CD4-positive, alpha-beta memory T cell (primary cell): Measurements from ENCODE around the gene PRM2. TPM values are rescaled to one million over a fixed set of nuclear protein-coding genes. Genes with fewer than 3 reads are reported as not detected.

Source experiments
- CTCF ChIA-PET: fragments of 350-600 bp; sonication (Branson Sonifier 250); formaldehyde crosslinking; loops from one replicate; lab custom pipeline; 2021; ENCODE audit warnings: inconsistent platforms; ENCODE audit not compliant: partially characterized antibody; lab: Charles Lee
- POLR2A ChIA-PET: fragments of 350-600 bp; sonication (Branson Sonifier 250); formaldehyde crosslinking; loops from one replicate; lab custom pipeline; 2021; ENCODE audit not compliant: partially characterized antibody; lab: Charles Lee
- DNase-seq, 5 donors: peaks; one replicate each; pipeline versions ENCODE4 v3.0.0 to v3.0.0-alpha.2; 2020 to 2022; ENCODE audit warnings: mixed read lengths in 1 of 5
- H3K27ac ChIP-seq: one replicate; pipeline ENCODE4 v1.7.0; 2013; ENCODE audit warnings: low read depth, low read length
- H3K27me3 ChIP-seq: 2 replicates; pipeline ENCODE4 v1.7.0; 2013; ENCODE audit warnings: mild to moderate bottlenecking, low read length, moderate library complexity; ENCODE audit not compliant: insufficient read depth
- H3K36me3 ChIP-seq: 2 replicates; pipeline ENCODE4 v1.7.0; 2013; ENCODE audit warnings: mild to moderate bottlenecking, low read length, moderate library complexity; ENCODE audit not compliant: insufficient read depth
- H3K4me1 ChIP-seq: 2 replicates; pipeline ENCODE4 v1.7.0; 2013; ENCODE audit warnings: mild to moderate bottlenecking, low read length, moderate library complexity; ENCODE audit not compliant: insufficient read depth
- H3K4me3 ChIP-seq, 2 donors: one replicate each; pipeline ENCODE4 v1.7.0; 2013; ENCODE audit warnings: low read length in 2 of 2, mild to moderate bottlenecking in 1 of 2
- H3K9me3 ChIP-seq, 2 donors: one replicate each; pipeline ENCODE4 v1.7.0; 2013; ENCODE audit warnings: low read length in 2 of 2, control low read depth in 1 of 2; ENCODE audit not compliant: control insufficient read depth in 1 of 2
- H3K27ac Mint-ChIP-seq, 7 donors: one replicate each; pipeline ENCODE4 v1.8.0; 2020 to 2021; ENCODE audit warnings: mixed read lengths in 7 of 7, mild to moderate bottlenecking in 6 of 7, inconsistent platforms in 3 of 7, moderate library complexity in 3 of 7
- H3K27me3 Mint-ChIP-seq, 2 donors: one replicate each; pipeline ENCODE4 v1.8.0; 2020 to 2021; ENCODE audit warnings: mixed read lengths in 2 of 2
- H3K36me3 Mint-ChIP-seq, 2 donors: one replicate each; pipeline ENCODE4 v1.8.0; 2020 to 2021; ENCODE audit warnings: mixed read lengths in 2 of 2, inconsistent platforms in 1 of 2, mild to moderate bottlenecking in 1 of 2
- H3K4me1 Mint-ChIP-seq, 4 donors: one replicate each; pipeline ENCODE4 v1.8.0; 2020 to 2021; ENCODE audit warnings: mixed read lengths in 4 of 4, mild to moderate bottlenecking in 1 of 4
- H3K4me3 Mint-ChIP-seq, 8 donors: one replicate each; pipeline ENCODE4 v1.8.0; 2020 to 2021; ENCODE audit warnings: mixed read lengths in 8 of 8, mild to moderate bottlenecking in 7 of 8, moderate library complexity in 6 of 8, inconsistent platforms in 3 of 8
- H3K9me3 Mint-ChIP-seq, 8 donors: one replicate each; pipeline ENCODE4 v1.8.0; 2020 to 2021; ENCODE audit warnings: mixed read lengths in 8 of 8, mild to moderate bottlenecking in 5 of 8, inconsistent platforms in 3 of 8, moderate library complexity in 1 of 8
- intact Hi-C: fragments of 100-400 bp; cut with micrococcal nuclease; formaldehyde crosslinking; loops from one replicate; pipeline ENCODE4 v1.15.1; 2023
- polyA plus RNA-seq, 2 donors: library from polyadenylated mRNA; unstranded; fragments of 300-500 nt; fragmentation: Illumina TruSeq; gene quantifications; one replicate each; pipeline ENCODE4 v1.2.3, GENCODE V29; 2021
- total RNA-seq, 2 experiments: library from RNA; stranded (reverse); gene quantifications; one replicate each; pipeline ENCODE4 v1.2.3, GENCODE V29; 2021

PRM2 gene
- total and polyA plus RNA-seq, 4 experiments from 2014 or later, result not detected

DNA sequence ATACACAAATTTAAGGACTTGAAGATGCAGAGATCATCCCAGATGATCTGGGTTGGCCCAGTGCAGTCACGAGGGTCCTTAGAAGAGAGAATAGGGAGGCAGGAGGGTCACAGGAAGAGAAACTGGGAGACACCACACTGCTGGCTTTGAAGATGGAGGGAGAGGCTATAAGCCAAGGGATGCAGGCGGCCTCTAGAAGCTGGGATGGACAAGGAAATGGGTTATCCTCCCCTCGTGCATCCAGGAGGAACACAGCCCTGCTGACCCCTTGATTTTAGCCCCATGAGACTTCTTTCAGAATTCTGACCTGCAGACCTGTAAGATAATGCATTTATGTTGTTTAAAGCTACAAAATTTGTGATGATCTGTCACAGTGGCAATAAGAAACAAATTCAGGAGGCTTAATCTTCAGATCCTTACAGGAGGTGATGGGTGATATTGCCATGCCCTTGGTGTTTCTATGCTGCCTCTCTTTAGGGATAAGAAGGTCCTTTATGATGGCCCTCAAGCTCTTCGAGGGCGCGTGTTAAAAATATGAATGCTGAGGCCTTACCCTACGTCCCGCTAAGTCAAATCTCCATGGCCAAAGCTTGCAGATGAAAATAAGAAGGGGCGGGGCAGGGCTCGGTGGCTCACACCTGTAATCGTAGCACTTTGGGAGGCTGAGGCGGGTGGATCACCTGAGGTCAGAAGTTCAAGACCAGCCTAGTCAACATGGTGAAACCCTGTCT is 1.5 kb upstream of the PRM2 start:
- no peaks in the 10 kb centered on the region for H3K9me3 Mint-ChIP-seq
- Histone ChIP-seq H3K9me3 (no peaks in the 10 kb centered on the region), H3K27ac (no peak overlapping the region), H3K4me3 (no peak overlapping the region), H3K27me3 (no peaks in the 10 kb centered on the region), H3K4me1 (no peaks in the 10 kb centered on the region), H3K36me3 (no peaks in the 10 kb centered on the region)
- H3K4me1 Mint-ChIP-seq, result peaks cover 0 to 3% (median 0%) of the 10 kb centered on the region in 4 donors
- peak overlapping the region in 2 of 7 donors; percentile 15 to 86 for H3K27ac Mint-ChIP-seq
- POLR2A ChIA-PET, result no interaction called here
- peaks cover 0 to 3% of the 10 kb centered on the region in 2 donors for H3K27me3 Mint-ChIP-seq
- CTCF ChIA-PET, result no interaction called here
- H3K36me3 Mint-ChIP-seq, result no peaks in the 10 kb centered on the region
- intact Hi-C loops, result no loop called here
- DNase-seq, result no peak
- no peak overlapping the region for H3K4me3 Mint-ChIP-seq

DNA sequence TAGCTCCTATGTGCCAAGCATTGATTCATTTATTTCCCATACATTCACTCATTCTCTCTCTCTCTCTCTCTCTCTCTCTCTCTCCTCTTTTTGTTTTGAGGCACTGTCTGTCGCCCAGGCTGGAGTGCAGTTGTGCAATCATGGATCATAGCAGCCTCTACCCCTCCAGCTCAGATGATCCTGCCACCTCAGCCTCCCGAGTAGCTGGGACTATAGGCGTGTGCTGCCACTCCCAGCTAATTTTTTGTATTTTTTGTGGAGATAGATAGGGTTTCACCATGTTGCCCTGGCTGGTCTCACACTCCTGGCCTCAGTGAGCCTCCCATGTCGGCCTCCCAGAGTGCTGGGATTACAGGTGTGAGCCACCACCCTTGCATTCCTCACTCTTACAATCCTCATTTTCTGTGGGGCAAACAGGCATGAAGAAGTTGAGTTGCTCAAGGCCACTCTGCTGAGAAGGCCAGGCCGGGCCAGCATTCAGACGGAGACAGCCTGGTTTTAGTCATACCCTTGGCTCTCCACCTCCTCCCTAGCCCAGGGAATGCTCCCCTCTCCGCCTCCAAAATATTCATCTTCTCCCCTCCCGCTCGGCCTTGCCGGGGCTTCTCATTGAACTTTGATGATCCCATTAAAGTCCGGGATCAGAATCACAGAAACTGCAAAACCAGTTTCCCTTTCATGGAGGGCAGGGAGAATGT is 765 bp upstream of the PRM2 start:
- H3K9me3 Mint-ChIP-seq, result no peaks in the 10 kb centered on the region
- no peaks in the 10 kb centered on the region for H3K36me3 Mint-ChIP-seq
- Histone ChIP-seq H3K36me3 (no peaks in the 10 kb centered on the region), H3K27ac (no peak overlapping the region), H3K4me1 (no peaks in the 10 kb centered on the region), H3K27me3 (no peaks in the 10 kb centered on the region), H3K4me3 (no peak overlapping the region), H3K9me3 (no peaks in the 10 kb centered on the region)
- H3K4me3 Mint-ChIP-seq, result peak overlapping the region in 1 of 8 donors; percentile 5
- H3K4me1 Mint-ChIP-seq, result peaks cover 0 to 3% (median 0%) of the 10 kb centered on the region in 4 donors
- POLR2A ChIA-PET, result no interaction called here
- peak overlapping the region in 2 of 7 donors; percentile 70 to 86 for H3K27ac Mint-ChIP-seq
- H3K27me3 Mint-ChIP-seq, result peaks cover 0 to 1% of the 10 kb centered on the region in 2 donors
- intact Hi-C loops, result no loop called here
- no peak for DNase-seq
- CTCF ChIA-PET, result interaction anchor here (0.7 kb wide), 1 partner anchor 306 kb away, joined by 3 read pairs; no protein-coding TSS in a partner anchor

- no peak overlapping the region for H3K4me3 ChIP-seq
- CTCF ChIA-PET, result no interaction called here
- Mint-ChIP-seq H3K9me3 (no peaks in the 10 kb centered on the region), H3K4me1 (peaks cover 0 to 2% (median 0%) of the 10 kb centered on the region in 4 donors), H3K27ac (peak overlapping the region in 1 of 7 donors; percentile 23), H3K36me3 (no peaks in the 10 kb centered on the region), H3K4me3 (no peak overlapping the region), H3K27me3 (no peaks in the 10 kb centered on the region)
- no peaks in the 10 kb centered on the region for H3K27me3 ChIP-seq
- POLR2A ChIA-PET, result no interaction called here
- no peaks in the 10 kb centered on the region for H3K4me1 ChIP-seq
- no peak overlapping the region for H3K27ac ChIP-seq
- no peaks in the 10 kb centered on the region for H3K9me3 ChIP-seq
- intact Hi-C loops, result no loop called here
- H3K36me3 ChIP-seq, result no peaks in the 10 kb centered on the region
- no peak for DNase-seq
Observed at GRCh38 chr16:11274964-11275363, 1.3 kb downstream of the PRM2 start.

DNA sequence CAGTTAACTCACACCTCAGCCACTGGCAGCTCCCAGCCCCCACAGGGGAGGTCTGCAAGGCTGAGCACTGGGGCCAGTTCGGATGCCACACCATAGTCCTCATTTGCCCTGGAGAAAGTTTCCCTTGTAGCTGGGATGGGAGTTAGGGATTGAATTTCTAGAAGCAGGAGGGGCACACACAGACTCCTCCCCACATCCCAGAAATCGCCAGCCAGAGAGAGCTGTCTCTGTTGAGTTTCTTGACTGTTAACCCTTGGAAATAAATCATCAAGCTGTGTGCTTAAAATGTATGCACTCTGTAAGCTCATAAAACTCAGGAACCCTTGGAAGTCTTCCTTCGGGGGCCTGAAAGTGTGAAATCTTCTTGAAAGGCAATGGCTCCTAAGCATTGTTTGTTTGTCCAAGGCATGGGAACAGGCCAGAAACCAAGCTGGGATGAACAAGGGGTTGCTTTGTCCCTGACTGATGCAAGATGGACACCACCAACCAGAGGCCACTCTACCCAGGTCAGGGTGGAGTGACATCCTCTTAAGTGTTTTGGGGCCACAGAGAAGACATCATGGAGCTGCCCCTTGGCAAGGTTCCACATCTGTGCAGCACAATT is 2.5 kb downstream of the PRM2 start:
- Histone ChIP-seq H3K36me3 (no peaks in the 10 kb centered on the region), H3K27me3 (no peaks in the 10 kb centered on the region), H3K9me3 (no peaks in the 10 kb centered on the region), H3K27ac (no peak overlapping the region), H3K4me1 (no peaks in the 10 kb centered on the region), H3K4me3 (no peak overlapping the region)
- no peak for DNase-seq
- Mint-ChIP-seq H3K36me3 (no peaks in the 10 kb centered on the region), H3K27ac (peak overlapping the region in 1 of 7 donors; percentile 54), H3K27me3 (no peaks in the 10 kb centered on the region), H3K4me3 (no peak overlapping the region), H3K4me1 (no peaks in the 10 kb centered on the region), H3K9me3 (no peaks in the 10 kb centered on the region)
- ChIA-PET CTCF (interaction anchor here (1.0 to 2.2 kb wide), 2 partner anchors 16 to 310 kb away, joined by 6 read pairs; no protein-coding TSS in a partner anchor), POLR2A (interaction anchor here (0.5 to 1.5 kb wide), 3 partner anchors 10 to 1002 kb away, joined by 3 to 4 read pairs (median 3); no protein-coding TSS in a partner anchor)
- intact Hi-C loops, result no loop called here

DNA sequence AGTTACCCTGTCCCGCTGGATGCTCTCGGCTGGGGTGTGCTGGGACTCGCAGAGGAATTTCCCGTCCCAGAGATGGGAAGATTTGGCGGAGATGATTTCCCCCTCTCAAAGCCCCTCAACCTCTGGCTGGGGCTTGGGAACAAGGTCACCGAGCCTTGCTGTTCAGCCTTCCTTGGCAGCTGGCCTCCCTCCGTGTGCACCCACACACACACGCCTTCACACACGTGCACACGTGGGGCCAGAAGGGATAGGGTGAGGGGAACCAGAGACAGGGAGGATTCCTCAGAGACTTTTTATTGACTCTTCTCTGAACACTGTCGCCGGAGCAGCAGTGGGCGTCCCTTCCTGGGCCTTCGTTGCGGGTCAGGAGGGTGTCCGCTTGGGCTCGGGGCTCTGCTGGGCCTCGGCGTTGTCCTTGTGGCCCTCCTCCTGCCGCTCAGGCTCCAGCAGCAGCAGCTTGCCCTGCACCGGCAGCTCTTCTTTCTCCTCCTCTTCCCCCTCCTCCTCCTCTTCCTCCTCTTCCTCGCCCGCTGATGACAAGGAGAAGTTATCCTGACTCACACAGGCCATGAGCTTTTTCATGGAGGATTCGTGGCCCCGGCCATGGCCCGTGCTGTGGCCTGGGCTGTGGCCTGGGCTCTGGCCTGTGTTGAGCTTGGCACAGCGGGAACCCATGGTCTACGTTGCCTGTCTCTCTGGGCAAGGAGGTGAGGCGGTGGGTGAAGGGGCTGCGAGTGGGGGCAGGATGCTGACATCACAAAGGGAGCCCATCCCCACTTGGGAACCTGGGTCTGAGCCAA is 3.2 kb downstream of the PRM2 start, which contains the start of gene PRM3:
TSS of gene PRM3 (minus strand) at position 709 of the 800 bp plus-strand sequence. CDS start at position 675, 34 bp downstream.
- no peaks in the 10 kb centered on the region for H3K4me1 ChIP-seq
- no peaks in the 10 kb centered on the region for H3K9me3 ChIP-seq
- no peak within 1 kb of the TSS for H3K27ac ChIP-seq
- POLR2A ChIA-PET, result interaction anchor here (1.2 to 1.5 kb wide), 2 partner anchors 9 to 18 kb away, joined by 3 to 4 read pairs; no protein-coding TSS in a partner anchor
- H3K27me3 ChIP-seq, result no peaks in the 10 kb centered on the region
- no peaks in the 10 kb centered on the region for H3K9me3 Mint-ChIP-seq
- intact Hi-C loops, result no loop called here
- CTCF ChIA-PET, result interaction anchor here (1.0 to 2.2 kb wide), 2 partner anchors 16 to 309 kb away, joined by 6 read pairs; no protein-coding TSS in a partner anchor
- H3K27me3 Mint-ChIP-seq, result no peaks in the 10 kb centered on the region
- H3K27ac Mint-ChIP-seq, result peak within 1 kb of the TSS in 2 of 7 donors; percentile 46 to 54
- no peak within 1 kb of the TSS for H3K4me3 Mint-ChIP-seq
- no peaks in the 10 kb centered on the region for H3K4me1 Mint-ChIP-seq
- DNase-seq, result no peak
- no peaks in the 10 kb centered on the region for H3K36me3 ChIP-seq
- H3K4me3 ChIP-seq, result no peak within 1 kb of the TSS
- H3K36me3 Mint-ChIP-seq, result no peaks in the 10 kb centered on the region

- H3K36me3 ChIP-seq, result no peaks in the 10 kb centered on the region
- intact Hi-C loops, result no loop called here
- Mint-ChIP-seq H3K36me3 (no peaks in the 10 kb centered on the region), H3K27ac (peak overlapping the region in 1 of 7 donors; percentile 46), H3K4me3 (no peak overlapping the region), H3K4me1 (no peaks in the 10 kb centered on the region), H3K27me3 (no peaks in the 10 kb centered on the region), H3K9me3 (no peaks in the 10 kb centered on the region)
- DNase-seq, result no peak
- CTCF ChIA-PET, result interaction anchor here (2.2 kb wide), 1 partner anchor 15 kb away, joined by 6 read pairs; no protein-coding TSS in a partner anchor
- H3K27ac ChIP-seq, result no peak overlapping the region
- no peak overlapping the region for H3K4me3 ChIP-seq
- no peaks in the 10 kb centered on the region for H3K27me3 ChIP-seq
- no peaks in the 10 kb centered on the region for H3K9me3 ChIP-seq
- POLR2A ChIA-PET, result no interaction called here
- no peaks in the 10 kb centered on the region for H3K4me1 ChIP-seq
Observed at GRCh38 chr16:11272484-11272883, 3.8 kb downstream of the PRM2 start.
